GM19099 (cell line): ENCODE measurements around the gene TCFL5.

Experiments
- POLR2A ChIP-seq: IDR thresholded peaks from 3 replicates; pipeline ENCODE4 v1.6.1; 2011; ENCODE audit warnings: low read depth; ENCODE audit not compliant: insufficient read length; ENCODE audit errors: extremely low read depth

TCFL5 gene

GRCh38 chr20:62876902-62877816 is 15.5 kb upstream of the TCFL5 start:
- no peak for TF ChIP-seq POLR2A

- no peak for TF ChIP-seq POLR2A
Observed at GRCh38 chr20:62876501-62876901, 14.9 kb upstream of the TCFL5 start.

- no peak for TF ChIP-seq POLR2A
Observed at GRCh38 chr20:62875419-62876361, 14.1 kb upstream of the TCFL5 start.

GRCh38 chr20:62874964-62875344 is 13.3 kb upstream of the TCFL5 start:
- TF ChIP-seq POLR2A: no peak

- no peak for TF ChIP-seq POLR2A
Observed at GRCh38 chr20:62873280-62873679, 11.7 kb upstream of the TCFL5 start.

GRCh38 chr20:62872862-62873261 is 11.2 kb upstream of the TCFL5 start:
- no peak for TF ChIP-seq POLR2A

GRCh38 chr20:62872184-62872847 is 10.7 kb upstream of the TCFL5 start:
- TF ChIP-seq POLR2A: no peak

- no peak for TF ChIP-seq POLR2A
Observed at GRCh38 chr20:62864207-62864606, 2.6 kb upstream of the TCFL5 start.

GRCh38 chr20:62860924-62861691 is 514 bp downstream of the TCFL5 start:
- TF ChIP-seq POLR2A: no peak

- TF ChIP-seq POLR2A: no peak
Observed at GRCh38 chr20:62860391-62860923, 1.2 kb downstream of the TCFL5 start.

- no peak for TF ChIP-seq POLR2A
Observed at GRCh38 chr20:62859721-62860120, 1.9 kb downstream of the TCFL5 start.

- TF ChIP-seq POLR2A: no peak
Observed at GRCh38 chr20:62858058-62858830, 3.4 kb downstream of the TCFL5 start.

- no peak for TF ChIP-seq POLR2A
Observed at GRCh38 chr20:62856931-62857619, 4.5 kb downstream of the TCFL5 start.
